GM10248 (cell line): ENCODE measurements around the gene SERPINB10.

Experiments
- CTCF ChIA-PET: fragments of 300-600 bp; sonication (Branson Sonifier 250); formaldehyde crosslinking; extraction: SDS; loops from one replicate; lab custom pipeline; 2021; ENCODE audit warnings: antibody characterized with exemption; lab: Yijun Ruan, JAX
- POLR2A ChIA-PET: fragments of 350-650 bp; sonication (Branson Sonifier 250); formaldehyde crosslinking; extraction: SDS; loops from one replicate; lab custom pipeline; 2020; ENCODE audit warnings: antibody characterized with exemption; lab: Yijun Ruan, JAX
- DNase-seq: peaks from one replicate; pipeline ENCODE4 v3.0.0; 2012; ENCODE audit errors: extremely low spot score
- TF ChIP-seq, protein P1 (sequence below): IDR thresholded peaks from 2 replicates; pipeline ENCODE4 v1.5.1; 2012; ENCODE audit warnings: mild to moderate bottlenecking, low read depth; ENCODE audit errors: extremely low read depth, missing control alignments, control extremely low read depth

SERPINB10 gene

DNA sequence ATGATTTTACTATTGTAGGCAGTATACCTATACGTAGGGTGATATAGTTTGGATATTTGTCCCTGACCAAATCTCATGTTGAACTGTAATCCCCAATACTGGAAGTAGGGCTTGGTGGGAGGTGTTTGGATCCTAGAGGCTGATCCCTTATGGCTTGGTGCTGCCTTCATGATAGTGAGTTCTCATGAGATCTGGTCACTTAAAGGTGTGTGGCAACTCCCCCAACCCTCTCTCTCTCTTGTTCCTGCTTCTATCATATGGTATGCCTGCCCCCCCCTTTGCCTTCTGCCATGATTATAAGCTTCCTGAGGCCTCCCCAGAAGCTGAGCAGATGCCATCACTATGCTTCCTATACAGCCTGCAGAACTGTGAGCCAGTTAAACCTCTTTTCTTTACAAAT is 1.7 kb upstream of the SERPINB10 start:
- DNase-seq = no peak
- ChIA-PET POLR2A (no interaction called here), CTCF (interaction anchor here (1.4 to 2.0 kb wide), 2 partner anchors 12 to 57 kb away, joined by 4 to 5 read pairs; no protein-coding TSS in a partner anchor)
- TF ChIP-seq, protein P1, sequence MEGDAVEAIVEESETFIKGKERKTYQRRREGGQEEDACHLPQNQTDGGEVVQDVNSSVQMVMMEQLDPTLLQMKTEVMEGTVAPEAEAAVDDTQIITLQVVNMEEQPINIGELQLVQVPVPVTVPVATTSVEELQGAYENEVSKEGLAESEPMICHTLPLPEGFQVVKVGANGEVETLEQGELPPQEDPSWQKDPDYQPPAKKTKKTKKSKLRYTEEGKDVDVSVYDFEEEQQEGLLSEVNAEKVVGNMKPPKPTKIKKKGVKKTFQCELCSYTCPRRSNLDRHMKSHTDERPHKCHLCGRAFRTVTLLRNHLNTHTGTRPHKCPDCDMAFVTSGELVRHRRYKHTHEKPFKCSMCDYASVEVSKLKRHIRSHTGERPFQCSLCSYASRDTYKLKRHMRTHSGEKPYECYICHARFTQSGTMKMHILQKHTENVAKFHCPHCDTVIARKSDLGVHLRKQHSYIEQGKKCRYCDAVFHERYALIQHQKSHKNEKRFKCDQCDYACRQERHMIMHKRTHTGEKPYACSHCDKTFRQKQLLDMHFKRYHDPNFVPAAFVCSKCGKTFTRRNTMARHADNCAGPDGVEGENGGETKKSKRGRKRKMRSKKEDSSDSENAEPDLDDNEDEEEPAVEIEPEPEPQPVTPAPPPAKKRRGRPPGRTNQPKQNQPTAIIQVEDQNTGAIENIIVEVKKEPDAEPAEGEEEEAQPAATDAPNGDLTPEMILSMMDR = no peak

DNA sequence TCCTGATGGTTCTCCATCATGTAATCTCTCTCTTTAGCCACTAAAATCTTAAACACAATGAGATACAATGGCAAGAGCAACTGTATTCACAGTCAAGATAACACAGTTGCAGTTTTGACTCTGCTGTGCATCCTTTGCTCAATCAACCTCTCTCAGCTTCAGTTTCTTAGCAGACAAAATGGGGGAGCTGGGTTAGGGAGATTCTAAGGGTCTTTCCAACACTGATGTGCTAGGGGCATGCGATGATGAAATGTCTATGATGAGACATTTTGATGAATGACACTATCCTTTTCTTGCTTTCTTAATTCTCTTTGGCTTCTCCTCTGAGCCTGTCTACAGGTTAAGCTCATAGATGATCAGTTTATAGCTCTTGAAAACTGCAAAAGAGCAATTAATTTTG is 1.1 kb downstream of the SERPINB10 start:
- CTCF ChIA-PET = interaction anchor here (0.9 to 4.4 kb wide), 12 partner anchors 10 to 66 kb away, joined by 3 to 52 read pairs (median 6); no protein-coding TSS in a partner anchor
- DNase-seq = no peak
- POLR2A ChIA-PET = no interaction called here
- TF ChIP-seq, protein P1 = no peak

DNA sequence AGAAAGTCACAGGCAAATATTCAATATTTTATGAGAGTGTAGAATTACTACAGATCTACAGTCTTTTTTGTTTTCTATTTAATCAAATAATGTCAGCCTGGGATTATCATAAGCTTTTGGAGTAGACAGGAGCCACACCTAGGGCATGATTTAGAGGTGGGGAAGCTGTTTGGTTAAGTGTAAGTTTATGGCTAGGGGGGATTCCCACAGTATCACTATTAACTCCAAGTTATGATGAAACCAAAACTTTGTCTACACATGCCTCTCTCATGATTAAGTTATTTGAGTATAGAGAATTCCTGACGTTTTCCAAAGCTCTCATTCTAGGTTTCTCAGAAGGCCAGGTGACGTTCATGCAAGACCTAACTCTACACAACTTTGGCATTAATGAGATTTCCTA is 2.1 kb downstream of the SERPINB10 start:
- ChIA-PET POLR2A (no interaction called here), CTCF (interaction anchor here (1.9 to 4.4 kb wide), 5 partner anchors 12 to 65 kb away, joined by 6 to 52 read pairs (median 13); no protein-coding TSS in a partner anchor)
- TF ChIP-seq, protein P1 = no peak
- DNase-seq = no peak

DNA sequence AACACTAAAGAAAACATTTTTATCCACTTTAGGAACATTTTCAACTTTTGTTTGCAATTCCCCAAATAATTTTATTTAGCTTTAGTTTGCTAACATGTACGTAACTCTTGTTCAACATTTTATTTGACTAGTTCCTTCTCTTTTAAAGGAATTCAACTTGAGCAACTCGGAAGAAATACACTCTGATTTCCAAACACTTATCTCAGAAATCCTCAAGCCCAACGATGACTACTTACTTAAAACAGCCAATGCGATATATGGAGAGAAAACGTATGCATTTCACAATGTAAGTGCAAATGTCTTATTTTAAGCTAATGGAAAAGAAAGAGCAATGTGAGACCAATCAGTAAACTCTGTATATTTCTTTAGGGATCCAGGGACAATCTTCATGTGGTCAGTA is 10.1 kb downstream of the SERPINB10 start:
- TF ChIP-seq, protein P1 = no peak
- POLR2A ChIA-PET = no interaction called here
- CTCF ChIA-PET = interaction anchor here (1.3 to 3.4 kb wide), 2 partner anchors 9 to 18 kb away, joined by 3 to 26 read pairs; no protein-coding TSS in a partner anchor
- no peak for DNase-seq

DNA sequence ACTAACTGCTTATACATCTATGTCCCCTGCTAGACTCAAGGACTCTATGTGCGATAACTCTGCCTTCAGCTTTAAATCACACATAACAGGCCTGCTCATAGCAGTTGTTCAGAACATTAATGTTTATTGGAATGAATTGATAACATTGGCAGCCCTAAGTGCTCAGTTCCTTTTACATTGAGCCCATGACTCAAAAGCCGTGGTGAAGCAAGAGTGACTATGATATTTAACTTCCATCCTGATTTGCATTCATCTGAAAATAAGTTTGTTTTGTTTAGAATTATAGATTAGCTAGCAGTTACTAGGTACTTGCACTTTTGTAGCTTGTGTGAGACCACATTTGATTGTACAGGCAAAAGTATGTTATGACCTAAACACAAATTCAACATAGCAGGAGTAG is 14.3 kb downstream of the SERPINB10 start:
- POLR2A ChIA-PET = interaction anchor here (0.8 kb wide), 1 partner anchor 14 kb away, joined by 3 read pairs; the partner anchor contains the start of gene SERPINB10
- TF ChIP-seq, protein P1 = no peak
- no peak for DNase-seq
- CTCF ChIA-PET = interaction anchor here (1.2 to 3.8 kb wide), 5 partner anchors 10 to 56 kb away, joined by 3 to 56 read pairs (median 5); no protein-coding TSS in a partner anchor

DNA sequence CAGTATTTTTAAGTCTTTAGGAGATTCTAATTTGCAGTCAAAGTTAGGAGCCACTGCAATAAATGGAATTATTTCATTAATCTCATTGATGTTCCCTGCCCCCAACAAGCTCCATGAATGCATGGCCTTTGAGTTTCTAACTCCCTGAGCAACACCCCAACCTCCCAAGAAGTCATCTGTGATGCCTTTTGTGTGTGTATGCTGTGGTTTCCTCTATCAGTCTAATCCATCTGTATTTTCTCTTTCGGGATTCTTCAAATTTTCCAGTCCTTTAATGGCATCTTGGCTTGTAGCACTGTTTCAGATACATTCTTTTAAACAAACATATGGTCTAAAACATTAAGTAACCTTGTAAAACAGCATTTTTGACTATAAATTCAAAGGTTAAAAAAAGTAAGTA is 16.8 kb downstream of the SERPINB10 start:
- CTCF ChIA-PET = interaction anchor here (2.7 to 3.8 kb wide), 2 partner anchors 11 to 15 kb away, joined by 13 to 56 read pairs; no protein-coding TSS in a partner anchor
- DNase-seq = no peak

More for the DNA sequence above, 16.8 kb downstream of the SERPINB10 start:
- POLR2A ChIA-PET = no interaction called here
- TF ChIP-seq, protein P1 = no peak
